ENCODE measurements around the gene TAAR2.

GRCh38 chr6:132589454-132589853, 34.6 kb downstream of the TAAR2 start, which contains the start of gene TAAR5:
- TF ChIP-seq POLR2A (IDR thresholded peaks at IDR 0.05) = no peak
- TF ChIP-seq CTCF (IDR thresholded peaks at IDR 0.05) = no peak
- TF ChIP-seq POLR2AphosphoS5 (IDR thresholded peaks at IDR 0.05) = no peak

All from gastroesophageal sphincter (tissue), 3 donors.